HS-27A (cell line): ENCODE data around the gene RUNX3.

Experiments
- DNase-seq: peaks from one replicate; pipeline ENCODE4 v3.0.0-alpha.2; 2012; ENCODE audit warnings: low read depth, missing footprints

The RUNX3 gene

GRCh38 chr1:24963099-24963872 lies 33.2 kb upstream of the RUNX3 start:
- no peak for DNase-seq

GRCh38 chr1:24961961-24962861 lies 32.1 kb upstream of the RUNX3 start:
- DNase-seq, result no peak

DNA sequence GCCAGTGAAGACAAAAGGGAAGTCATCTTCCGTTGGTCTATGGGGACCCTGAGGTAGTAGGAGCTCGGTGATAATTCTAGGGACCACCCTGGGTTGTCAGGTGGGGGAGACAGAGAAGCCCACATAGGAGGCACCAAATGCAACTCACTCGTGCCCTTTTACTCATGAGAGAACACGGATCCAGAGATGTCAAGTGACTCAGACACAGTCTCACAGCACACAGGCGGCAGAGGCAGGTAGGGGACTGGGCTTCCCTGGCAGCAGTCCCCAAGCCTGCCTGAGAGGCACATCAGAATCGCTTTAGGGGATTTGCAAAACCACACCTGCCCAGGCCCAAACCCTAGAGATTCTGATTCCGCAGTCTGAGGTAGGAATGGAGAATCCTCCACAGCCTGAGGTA lies 31.3 kb upstream of the RUNX3 start:
- no peak for DNase-seq

- no peak for DNase-seq
Measured at GRCh38 chr1:24960071-24960801, 30.2 kb upstream of the RUNX3 start.

GRCh38 chr1:24959623-24959975 lies 29.5 kb upstream of the RUNX3 start:
- DNase-seq, result no peak

DNA sequence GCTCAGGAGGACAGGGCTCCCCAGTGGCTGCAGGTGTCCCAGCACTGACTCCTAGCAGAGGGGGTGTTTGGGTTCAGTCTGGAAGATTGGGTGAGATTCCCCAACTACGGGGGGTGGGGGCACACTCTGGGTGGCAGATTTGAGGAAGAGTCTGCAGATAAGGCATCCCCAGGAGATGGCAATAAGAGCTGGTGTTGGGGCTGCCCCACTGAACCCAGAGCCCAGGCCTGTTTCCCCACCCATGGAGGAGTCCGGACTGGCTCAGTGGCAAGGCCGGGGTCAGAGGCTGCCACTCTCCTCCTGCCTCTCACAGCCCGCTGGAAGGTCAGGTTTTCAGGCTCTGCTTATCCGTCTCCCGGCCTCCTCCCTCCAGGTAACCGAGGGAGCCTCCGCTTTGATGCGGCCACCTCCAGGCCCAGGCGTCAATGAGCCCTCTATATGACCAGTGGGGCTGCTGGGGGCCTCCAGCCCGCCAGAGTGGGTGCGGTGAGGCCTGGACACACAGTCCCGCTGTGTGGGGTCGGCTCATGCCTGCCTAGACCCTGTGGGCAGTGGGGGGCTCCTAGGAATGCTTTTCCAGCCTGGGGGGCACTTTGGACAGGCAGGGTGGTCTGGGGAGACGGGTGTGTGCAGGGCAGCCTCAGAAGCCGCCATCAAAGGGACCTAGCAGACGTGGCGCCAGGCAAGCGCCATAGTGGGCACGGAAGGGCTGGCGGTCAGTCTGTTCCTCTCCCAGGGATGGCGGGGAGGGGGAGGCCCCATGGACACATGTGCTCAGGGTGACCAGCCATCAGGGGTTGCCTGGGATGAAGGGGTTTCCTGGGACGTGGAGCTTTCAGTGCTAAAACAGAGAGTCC lies 28.9 kb upstream of the RUNX3 start:
- DNase-seq, result no peak

DNA sequence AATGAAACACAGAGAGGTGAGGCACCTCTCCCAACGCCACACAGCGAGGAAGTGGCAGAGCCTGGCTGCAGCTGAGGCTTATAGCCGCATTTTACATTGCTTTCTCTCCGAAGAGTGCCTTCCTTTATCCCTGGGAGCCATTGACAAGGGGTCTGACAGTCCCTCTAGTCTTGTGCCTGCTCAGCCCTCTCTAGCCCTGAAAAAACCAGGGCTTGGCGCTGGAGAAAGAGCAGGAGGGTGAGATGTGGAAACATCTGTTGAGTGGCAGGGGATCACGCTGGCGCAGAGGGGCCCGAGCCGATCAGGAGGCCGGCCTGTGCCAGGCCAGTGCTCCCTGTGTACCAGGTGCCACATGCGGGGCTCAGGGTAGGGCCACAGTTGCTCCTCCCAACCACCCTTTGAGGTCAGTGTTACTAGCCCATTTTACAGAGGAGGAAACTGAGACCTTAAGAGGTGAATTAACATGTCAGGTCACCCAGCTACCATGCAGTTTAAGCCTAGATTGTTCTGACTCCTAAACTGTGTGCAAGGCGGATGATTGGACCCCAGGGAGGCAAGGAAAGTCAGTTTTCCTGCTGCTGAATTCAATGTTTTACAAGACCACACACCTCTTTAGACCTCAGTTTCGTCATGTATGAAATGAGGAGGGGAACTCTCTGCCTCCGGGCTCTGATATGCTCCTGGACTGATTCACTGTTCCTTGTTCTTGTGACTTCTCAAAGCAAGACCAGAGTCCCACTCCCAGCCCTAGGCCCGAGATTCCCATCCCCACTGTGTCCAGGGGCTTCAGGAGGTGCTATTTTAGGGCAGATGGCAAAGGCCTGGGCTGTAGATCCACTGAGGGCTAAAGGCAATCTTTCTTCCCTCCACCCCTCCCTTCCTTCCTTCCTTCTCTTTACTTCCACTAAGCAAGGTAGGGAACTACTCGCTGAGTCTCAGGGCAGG lies 28.0 kb upstream of the RUNX3 start:
- no peak for DNase-seq

DNA sequence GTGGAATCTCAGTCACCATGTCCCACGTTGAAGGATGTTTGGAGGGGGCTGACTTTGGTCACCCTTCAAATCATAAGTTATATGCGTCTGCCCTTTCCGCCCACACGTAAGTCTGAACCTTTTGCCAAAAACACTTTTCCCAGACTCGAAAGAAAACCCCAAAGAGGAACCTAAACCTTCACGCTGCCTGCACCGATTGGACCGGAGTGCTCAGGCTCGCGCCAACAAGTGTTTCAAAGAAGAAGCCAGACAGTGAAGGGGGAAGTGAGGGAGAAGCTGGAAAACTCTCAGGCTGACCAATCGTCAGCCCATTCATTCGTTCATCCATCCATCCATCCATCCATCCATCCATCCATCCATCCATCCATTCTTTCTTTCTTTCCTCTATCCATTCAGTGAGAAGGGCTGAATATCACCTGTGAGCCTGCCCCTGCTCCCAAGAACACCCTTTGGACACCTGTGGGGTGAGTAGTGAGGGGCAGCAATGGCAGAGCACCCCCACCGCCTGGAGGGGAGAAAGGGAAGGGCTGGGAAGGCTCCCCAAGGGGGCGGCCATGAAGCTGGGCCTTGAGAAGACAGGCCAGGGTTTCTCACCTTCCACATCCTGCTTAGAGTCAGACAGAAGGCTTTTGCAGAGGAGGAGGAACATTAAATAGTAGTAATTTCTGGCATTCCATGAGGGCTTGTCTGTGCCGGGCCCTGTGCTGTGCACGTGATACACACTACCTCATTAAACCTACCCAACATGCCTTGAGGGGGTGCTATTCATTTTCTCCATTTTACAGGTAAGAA lies 27.1 kb upstream of the RUNX3 start:
- DNase-seq, result no peak

- no peak for DNase-seq
Measured at GRCh38 chr1:24955779-24956365, 25.8 kb upstream of the RUNX3 start.

DNA sequence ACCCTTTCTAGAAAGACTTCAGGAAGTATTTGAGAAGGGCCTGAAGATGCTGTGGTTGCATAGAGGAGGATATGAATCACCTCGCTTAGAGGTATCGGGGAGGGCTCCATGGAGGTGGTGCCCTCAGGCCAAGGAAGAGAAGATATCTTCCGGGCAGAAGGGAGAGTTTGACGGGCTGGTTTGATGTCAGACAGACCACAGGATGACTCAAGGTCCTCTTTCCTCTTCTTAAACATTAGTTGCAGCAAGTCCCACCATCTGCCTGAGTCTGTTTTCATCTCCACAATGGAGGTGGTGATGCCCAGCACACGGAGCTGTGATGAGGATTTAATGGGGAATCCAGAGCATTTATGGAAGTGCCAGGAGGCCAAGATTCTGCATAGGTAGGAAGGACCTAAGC lies 25.1 kb upstream of the RUNX3 start:
- no peak for DNase-seq

DNA sequence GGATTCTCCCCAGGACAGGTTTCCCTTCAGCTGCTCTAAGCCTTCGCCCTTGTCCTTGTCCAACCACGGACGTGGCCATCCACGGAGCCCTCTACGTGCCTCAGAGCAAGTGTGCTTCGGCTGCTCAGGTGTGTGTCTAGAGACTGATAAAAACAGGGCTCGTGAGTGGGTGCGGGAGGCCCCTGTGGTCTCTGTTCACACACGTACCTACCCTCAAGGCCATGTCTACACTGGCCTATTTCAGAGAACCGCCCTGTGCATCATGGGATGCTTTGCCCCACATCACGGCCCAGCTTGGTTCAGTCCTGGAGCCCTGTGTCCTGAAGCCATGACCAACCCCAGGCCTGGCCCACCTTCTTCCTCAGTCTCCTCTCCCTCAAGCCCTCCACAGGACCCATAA lies 24.6 kb upstream of the RUNX3 start:
- DNase-seq, result no peak

GRCh38 chr1:24954022-24954421 lies 23.9 kb upstream of the RUNX3 start:
- DNase-seq, result no peak

DNA sequence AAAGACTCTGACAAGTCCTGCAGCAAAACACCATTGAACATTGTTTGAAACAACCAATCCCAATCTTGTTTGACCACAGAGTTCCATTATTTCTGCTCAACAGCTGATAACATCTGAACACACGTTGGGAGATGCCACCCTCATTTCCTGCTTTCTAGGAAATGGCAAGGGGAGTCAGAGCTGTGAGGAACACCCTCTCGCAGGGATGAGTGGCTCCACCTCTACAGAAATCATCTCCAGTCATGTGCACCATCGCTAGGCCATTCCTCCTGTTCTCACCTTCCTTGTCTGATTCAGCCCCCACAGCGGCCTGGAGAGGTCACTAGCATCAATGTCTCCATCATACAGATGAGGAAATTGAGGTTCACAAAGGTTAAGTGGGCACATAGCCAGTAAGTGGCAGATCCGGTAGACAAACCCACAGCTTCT lies 22.4 kb upstream of the RUNX3 start:
- DNase-seq, result no peak

DNA sequence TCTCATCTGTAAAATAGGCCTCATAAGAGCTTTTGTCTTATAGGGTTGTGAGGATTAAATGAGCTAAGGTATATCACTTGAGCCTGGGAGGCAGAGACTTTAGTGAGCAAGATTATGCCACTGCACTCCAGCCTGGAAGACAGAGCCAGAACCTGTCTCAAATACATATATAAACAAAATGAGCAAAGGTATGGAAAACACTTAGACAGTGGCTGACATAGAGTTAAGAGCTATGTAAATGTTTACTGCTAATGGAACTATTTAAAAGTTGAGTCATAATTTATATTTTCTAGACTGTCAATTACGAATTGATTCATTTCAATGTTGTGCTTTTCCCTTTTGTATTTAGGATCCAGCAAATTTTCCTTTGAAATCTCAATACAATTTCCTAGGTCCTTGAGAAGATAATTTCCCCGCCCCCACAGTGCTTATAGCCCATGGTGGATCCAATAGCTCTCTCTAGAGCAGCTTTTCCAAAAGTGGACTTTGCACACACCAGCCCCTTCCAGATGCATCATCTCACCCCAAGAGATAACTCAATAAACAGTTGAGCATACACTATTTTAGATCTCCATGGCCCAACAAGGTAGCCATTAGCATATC lies 21.8 kb upstream of the RUNX3 start:
- DNase-seq, result no peak

- DNase-seq, result no peak
Measured at GRCh38 chr1:24951337-24951736, 21.3 kb upstream of the RUNX3 start.

DNA sequence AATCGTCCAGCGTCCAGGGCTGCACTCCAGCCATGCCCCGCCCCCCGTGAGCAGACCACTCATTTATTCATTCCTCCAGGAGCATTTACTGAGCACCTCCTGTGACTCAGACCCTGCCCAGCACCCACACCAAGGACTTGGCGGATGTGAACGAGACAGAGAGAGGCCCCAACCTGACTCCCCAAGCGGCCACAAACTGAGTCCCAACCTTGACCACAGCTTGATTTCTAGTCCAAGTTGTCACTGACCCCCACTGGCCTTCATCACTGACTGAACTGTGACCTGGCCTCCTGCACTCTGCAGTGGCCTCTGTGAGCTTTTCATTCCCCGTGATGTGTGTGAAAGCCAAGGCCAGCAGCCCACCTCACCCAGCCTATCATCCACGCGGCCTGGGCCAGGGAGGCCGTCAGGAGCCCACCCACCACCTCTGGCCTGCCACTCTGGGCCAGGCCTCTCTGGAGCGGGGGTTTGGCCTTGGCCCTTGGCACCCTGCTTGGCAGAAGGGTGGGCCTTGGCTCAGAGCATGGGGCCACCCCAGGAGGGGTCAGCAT lies 19.3 kb upstream of the RUNX3 start:
- no peak for DNase-seq

- DNase-seq, result no peak
Measured at GRCh38 chr1:24948079-24948827, 18.2 kb upstream of the RUNX3 start.
